Activated T-helper 1 cell treated with Interleukin-2 at 50 U/mL for 16 hours (primary cell): ENCODE measurements around the gene NSD1.
"Not testable (repeated sequence)": the region's sequence is repeated elsewhere in the genome, so short reads cannot be mapped to it uniquely, and the experiment has no call there.

ENCODE experiments used
- DNase-seq: peaks from one replicate; pipeline ENCODE4 v3.0.0-alpha.2; 2020; ENCODE audit warnings: low read depth

Gene NSD1

DNA sequence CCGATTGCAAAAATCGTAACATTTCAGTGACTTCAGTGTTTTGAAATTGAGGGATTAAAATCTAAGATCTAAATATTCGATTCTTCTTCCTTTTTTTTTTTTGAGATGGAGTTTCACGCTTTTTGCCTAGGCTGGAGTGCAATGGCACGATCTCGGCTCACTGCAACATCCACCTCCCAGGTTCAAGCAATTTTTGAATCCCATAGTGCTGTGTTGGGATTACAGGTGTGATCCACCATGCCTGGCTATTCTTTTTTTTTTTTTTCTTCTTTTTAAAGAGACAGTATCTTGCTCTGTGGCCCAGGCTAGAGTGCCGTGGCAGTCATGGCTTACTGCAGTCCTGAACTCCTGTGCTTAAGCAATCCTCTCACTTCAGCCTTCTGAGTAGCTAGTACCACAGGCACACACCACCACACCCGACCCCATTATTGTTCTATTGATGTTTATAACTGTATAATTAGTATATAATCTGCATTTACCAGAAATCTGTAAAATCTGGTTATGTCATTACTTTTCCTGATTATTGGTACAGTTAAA is 42.7 kb downstream of the NSD1 start:
- DNase-seq, result no peak

- not testable (repeated sequence) for DNase-seq
Observed at GRCh38 chr5:177177847-177178437, 44.4 kb downstream of the NSD1 start.

- DNase-seq, result no peak
Observed at GRCh38 chr5:177178733-177179304, 45.2 kb downstream of the NSD1 start.

GRCh38 chr5:177179431-177179830 is 45.9 kb downstream of the NSD1 start:
- DNase-seq, result no peak

GRCh38 chr5:177183142-177183541 is 49.6 kb downstream of the NSD1 start:
- no peak for DNase-seq

- DNase-seq, result no peak
Observed at GRCh38 chr5:177183766-177184360, 50.3 kb downstream of the NSD1 start.

DNA sequence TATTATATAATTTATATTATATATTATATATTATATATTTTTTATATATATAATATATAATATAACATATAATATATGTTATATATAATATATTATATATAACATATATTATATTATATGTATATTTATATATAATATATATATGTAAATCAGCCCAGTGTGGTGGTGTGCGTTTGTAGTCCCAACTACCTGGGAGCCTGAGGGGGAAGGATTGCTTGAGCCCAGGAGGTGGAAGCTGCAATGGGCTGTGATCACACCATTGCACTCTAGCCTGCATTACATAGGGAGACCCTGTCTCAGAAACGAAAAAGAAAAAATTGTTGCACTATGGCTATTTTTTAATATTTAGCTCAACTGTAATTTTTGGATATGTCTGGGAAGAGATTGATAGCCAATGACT is 52.4 kb downstream of the NSD1 start:
- DNase-seq, result no peak

GRCh38 chr5:177186645-177187044 is 53.1 kb downstream of the NSD1 start:
- DNase-seq, result no peak

GRCh38 chr5:177188775-177189174 is 55.2 kb downstream of the NSD1 start:
- DNase-seq, result no peak

DNA sequence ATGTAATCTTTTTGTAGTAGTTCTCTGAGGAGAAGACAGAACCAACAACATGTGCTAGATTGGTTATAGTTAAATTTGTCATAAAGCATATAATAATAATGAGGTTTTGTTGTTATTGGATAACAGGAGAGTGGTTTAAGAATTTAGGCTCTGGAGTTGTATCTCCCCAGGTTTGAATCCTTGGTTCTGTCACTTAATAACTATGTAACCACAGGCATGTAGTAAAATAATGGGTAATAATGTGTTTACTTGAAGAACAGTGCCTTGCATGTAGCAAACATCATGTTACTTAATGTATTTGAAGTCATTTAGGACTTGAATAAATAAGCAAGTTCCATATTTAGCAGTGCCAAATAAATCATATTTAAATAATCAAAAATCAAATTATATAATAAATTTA is 55.8 kb downstream of the NSD1 start:
- no peak for DNase-seq

DNA sequence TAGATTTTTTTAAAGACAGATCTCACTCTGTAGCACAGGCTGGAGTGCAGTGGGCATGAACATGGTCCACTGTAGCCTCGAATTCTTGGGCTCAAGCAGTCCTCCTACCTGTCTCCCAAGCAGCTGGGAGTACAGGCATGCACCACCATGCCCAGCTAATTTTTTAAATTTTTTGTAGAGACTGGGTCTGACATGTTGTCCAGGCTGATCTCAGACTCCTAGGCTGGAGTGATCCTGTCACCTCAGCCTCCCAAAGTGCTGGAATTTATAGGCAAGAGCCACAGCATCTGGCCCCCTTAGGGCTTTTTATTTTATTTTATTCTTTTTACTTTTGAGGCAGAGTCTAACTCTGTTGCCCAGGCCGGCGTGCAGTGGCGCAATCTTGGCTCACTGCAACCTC is 56.4 kb downstream of the NSD1 start:
- DNase-seq, result no peak

DNA sequence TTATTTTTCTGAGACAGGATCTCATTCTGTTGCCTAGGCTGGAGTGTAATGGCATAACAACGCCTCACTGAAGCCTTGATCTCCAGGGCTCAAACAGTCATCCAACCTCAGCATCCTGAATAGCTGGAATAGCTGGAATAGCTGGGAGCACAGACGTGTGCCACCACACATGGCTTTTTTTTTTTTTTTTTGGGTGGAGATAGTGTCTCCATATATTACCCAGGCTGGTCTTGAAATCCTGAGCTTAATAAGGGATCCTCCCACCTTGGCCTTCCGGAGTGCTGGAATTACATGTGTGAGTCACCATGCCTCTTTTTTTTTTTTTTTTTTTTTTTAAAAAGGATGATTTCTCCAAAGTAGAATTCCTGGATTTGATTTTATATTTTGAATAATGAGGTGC is 60.7 kb downstream of the NSD1 start:
- no peak for DNase-seq

DNA sequence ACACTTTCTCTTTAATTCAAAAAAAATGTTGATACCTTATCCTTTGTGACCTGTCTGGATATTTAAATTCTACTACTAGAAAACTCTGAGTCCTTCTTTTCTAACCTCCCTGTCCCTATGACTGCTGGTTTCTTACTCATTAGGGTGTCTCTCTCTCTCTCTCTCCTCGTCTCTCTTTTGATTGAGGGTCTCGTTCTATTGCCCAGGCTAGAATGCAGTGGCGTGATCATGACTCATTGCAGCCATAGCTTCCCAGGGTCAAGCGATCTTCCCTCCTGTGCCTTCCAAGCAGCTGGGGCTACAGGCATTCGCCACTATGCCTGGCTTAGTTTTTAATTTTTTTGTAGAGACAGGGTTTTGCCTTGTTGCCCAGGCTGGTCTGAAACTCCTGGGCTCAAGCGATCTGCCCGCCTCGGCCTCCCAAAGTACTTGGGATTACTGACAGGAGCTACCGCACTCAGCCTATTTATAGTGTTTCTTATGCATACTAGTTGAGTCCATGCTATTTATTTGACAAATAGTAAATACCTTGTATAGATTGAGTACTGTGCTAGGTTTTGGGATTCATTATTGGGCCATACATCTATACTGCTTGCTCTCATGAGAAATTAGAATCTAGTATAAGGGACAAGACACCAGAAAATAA is 61.9 kb downstream of the NSD1 start:
- no peak for DNase-seq

DNA sequence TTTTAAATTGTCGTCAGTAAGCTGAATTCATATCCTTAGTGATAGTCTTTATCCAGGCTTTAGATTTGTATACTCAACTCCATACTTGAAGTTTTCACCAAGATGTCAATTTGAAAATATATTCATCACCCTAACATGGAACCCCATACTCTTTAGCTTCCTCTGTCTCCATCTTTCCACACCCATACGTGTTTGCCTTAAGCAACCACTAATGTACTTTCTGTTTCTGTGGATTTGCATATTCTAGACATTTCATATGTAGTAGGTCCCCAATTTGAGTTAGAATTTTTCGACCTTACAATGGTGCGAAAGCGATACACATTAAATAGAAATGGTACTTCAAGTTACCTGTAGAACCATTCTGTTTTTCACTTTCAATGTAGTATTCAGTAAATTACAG is 65.2 kb downstream of the NSD1 start:
- DNase-seq, result no peak

DNA sequence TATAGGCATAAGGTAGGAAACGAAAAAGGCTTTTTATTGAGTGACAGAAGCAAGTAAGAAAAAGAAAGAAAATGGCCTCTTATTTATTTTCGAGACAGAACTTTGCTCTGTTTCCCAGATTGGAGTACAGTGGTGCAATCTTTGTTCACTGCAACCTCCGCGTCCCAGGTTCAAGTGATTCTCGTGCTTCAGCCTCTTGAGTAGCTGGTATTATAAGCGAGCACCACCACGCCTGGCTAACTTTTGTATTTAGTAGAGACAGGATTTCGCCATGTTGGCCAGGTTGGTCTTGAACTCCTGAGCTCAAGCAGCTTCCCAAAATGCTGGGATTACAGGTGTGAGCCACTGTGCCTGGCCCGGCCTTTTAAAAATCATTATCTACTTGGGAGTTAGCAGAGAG is 70.7 kb downstream of the NSD1 start:
- DNase-seq, result no peak

GRCh38 chr5:177209610-177210009 is 76.0 kb downstream of the NSD1 start:
- DNase-seq, result no peak

DNA sequence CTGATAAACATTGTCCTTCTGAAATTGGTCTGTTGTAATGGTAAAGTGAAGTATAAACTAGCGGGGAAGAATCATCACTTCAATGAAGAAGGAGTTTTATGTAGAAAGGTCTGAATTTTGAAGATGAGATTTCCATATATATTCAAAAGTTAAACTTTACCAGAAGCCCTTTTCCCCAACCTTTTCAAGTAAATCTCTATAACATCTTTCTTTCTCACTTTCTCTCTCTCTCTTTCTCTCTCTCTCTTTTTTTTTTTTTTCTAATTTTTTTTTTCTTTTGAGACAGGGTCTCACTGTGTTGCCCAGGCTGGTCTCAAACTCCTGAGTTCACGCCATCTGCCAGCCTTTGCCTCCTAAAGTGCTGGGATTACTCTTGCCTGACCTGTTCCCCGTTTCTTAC is 78.7 kb downstream of the NSD1 start:
- no peak for DNase-seq

- DNase-seq, result no peak
Observed at GRCh38 chr5:177220576-177220975, 87.0 kb downstream of the NSD1 start.

GRCh38 chr5:177222269-177222668 is 88.7 kb downstream of the NSD1 start:
- DNase-seq, result no peak

- no peak for DNase-seq
Observed at GRCh38 chr5:177225798-177226197, 92.2 kb downstream of the NSD1 start.

DNA sequence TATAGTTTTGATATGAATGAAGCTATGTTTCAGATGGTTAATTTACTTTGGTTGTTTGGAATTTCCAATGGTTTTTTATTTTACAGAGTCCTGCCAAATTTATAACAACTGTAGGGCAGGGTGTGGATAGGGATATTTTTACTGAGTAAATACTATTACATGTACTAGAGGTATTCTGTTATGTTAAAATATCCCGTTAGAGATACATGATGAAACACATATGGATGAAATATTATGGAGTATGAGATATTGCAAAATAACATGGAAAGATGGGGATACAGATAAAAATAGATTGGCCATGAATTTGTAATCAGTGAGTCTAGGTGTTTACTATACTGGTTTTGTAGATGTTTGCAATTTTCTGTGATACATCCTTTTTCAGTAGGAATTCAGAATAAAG is 93.3 kb downstream of the NSD1 start:
- no peak for DNase-seq

DNA sequence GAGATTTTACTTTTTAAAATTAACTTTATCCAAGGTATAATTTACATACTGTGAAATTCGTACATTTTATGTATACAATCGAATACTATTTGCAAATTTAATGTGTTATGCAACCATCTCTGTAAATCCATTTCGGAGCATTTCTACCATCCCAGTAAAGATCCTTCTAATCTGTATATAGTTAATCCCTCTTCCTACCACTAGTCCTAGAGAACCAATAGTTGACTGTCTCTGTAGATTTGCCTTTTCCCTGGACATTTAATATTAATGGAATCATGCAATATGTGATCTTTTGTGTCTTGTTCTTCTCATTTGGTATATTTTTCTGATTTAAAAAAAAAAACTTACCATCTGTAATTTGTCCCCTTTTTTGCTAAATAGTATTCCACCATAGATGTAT is 95.2 kb downstream of the NSD1 start:
- no peak for DNase-seq

DNA sequence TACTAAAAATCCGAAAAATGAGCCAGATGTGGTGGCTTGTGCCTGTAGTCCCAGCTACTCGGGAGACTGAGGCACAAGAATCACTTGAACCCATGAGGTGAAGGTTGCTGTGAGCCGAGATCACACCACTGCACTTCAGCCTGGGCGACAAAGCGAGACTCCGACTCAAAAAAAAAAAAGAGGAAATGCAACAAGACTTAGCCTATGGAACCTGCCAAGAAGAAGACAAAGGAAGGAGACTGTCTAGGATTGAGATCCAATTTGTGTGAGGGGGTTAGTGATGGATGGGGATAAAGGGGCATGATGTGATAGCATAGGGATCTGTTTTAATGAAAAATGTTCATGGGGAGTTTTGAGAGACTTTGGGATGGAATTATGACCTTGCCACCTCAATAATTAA is 97.1 kb downstream of the NSD1 start:
- no peak for DNase-seq
